GM21390 (cell line): ENCODE results near the gene PLEKHH2.
A peak's percentile ranks its signal among the peaks of the same experiment; 100 is the strongest.

ENCODE experiments used
- ATAC-seq: cut with Tn5 transposase; IDR thresholded peaks from one replicate; pipeline ENCODE4 v1.9.1; 2021; ENCODE audit not compliant: unreplicated experiment

Gene PLEKHH2

DNA sequence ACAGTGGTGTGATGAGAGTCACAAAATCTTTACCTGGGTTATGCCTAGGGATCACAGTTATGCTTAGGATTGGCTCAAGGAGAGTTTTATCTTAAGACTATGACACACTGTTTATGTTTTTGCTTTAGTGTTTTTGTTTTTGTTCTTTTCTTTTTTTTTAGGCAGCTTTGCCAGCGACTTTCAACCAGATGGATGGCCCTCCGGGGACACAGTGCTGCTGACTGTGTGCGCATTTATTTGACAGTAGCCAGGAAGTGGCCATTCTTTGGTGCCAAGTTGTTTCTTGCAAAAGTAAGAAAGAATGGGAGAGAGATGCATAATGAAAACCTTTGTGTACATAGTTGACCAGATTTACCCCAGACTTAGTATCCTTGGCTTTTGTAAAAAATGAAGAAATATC is 121.7 kb downstream of the PLEKHH2 start:
- no peak for ATAC-seq

DNA sequence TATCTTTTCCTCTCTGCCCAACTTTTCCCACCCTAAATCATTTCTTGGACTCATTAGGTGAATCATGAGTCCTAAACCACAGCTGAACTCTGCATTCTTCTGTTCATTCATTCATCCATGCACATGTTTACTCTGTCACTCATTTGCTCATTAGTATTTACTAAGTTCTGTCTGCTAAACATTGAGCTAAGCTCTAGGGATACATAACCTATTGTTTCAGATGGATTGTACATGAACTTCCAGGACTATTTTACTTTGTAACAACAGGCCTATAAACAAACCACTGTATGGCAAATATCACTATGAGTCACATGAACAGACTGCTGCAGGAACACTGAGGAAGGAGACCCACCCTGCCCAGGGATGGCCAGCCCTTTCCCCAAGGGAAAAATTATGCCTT is 122.1 kb downstream of the PLEKHH2 start:
- ATAC-seq: no peak

DNA sequence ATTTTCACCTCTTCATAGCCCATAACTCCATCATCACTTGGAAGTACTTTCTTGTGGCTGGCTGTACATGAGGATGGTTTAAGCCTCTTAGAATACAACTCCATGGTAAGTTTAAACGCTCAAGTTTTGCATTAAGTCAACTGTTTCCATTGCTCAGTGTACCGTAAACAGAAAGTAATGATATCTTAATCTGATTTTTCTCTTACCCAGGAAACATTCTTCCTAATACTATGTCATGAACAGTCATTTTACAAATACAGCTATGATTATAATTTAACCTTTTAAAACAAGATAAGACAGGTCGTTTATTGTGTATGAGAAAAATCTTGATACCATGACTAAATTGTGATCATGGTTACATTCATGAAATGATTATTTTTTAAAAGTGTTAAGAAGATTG is 125.2 kb downstream of the PLEKHH2 start:
- ATAC-seq: no peak

DNA sequence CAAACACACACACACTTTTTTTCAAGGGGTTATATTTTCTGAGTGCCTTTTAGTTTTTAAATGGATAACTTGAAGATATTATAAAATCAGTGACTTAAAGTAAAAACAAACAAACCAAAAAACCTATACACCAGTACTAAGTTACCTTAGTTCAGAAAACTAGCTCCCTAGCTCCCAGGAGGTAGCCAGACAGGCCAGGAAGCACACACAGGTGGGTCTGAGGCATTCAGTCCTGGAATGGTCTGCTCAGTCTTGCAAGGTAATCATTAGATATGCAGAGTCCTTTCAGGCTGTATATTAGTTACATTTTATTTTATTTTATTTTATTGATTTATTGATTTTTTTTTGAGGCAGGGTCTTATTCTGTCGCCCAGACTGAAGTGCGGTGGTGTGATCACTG is 126.0 kb downstream of the PLEKHH2 start:
- no peak for ATAC-seq

DNA sequence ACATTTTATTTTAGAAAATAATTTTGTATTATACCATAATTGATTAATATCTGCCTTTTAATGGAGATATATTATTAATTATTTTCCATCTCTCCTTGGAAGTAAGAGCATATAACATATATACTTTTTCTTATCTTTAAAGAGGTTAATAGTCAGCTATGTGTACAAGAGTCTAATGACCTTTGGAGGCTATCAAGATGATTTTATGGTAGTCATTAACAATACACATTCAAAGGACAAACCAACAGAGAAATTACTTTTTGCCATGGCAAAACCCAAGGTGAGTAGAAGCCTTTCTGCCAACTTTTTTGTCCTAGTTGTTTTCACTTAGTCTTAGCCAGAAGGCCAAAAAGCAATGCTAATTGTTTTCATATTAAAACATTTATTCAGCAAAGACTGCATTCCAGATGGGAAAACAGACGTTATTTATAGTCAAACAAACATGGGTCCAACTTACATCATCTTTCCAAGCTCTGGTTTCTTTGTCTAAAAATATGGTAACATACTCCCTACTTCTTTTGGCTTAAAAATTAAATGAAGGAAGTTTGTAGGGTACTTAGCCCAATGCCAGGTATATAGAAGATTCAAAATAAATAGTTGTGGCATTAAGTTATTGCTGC is 127.1 kb downstream of the PLEKHH2 start:
- no peak for ATAC-seq

DNA sequence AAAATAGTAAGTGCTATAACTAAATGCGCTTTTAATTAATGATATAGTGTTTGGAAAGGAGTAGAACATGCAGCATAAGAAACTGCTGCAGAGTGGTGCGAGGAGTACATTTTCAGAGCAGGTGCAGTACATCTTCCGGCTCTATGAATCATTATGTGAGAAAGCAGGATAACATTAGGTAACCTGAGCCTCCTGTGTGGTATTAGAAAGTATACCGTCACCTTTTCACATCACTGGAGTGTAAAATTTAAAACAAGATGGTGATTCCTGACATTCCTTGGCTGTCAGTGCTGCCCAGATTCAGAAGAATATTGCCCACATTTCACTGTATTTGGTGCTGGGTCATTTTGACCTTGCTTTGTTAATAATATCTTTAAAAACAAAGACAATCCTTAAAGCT is 128.9 kb downstream of the PLEKHH2 start:
- ATAC-seq: no peak

DNA sequence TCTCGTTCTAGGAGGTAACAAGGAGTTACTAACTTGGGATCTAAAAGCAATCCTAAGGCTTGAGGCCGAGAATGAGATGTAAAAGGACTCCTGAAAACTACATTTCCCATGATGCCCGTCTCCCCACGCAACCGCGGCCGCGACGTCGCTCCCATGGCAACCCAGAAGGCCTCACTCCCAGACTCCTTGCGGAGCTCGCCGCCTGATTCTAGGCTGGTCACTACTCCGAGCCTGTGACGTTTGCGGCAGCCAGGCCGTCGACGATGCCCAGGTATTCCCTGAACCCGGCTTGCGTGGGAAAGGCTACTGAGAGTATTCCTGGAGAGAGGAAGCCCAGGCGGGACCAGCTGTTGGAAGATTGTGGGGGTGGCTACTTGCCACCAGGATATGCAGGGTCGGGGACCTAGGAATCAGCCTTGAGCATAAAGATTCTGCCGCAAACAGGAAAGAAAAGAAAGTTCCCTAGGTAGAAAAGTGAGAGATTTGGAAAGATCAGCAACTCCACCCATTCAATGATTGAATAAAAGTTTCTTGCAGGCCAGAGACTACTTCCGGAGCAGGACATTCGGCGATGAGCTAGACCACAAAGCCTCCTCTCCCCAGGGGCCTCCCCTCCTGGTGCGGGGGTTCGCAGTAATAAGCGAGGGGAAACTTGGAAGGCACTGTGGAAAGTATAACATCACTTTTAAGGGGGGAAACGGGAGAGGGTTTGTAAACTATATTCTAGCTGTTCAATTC is 137.0 kb downstream of the PLEKHH2 start, which contains the start of gene DYNC2LI1:
Gene DYNC2LI1 (plus strand): TSS at position 164 of the 738 bp plus-strand sequence. CDS start 100 bp downstream, at position 264.
- ATAC-seq: peak; percentile 99

DNA sequence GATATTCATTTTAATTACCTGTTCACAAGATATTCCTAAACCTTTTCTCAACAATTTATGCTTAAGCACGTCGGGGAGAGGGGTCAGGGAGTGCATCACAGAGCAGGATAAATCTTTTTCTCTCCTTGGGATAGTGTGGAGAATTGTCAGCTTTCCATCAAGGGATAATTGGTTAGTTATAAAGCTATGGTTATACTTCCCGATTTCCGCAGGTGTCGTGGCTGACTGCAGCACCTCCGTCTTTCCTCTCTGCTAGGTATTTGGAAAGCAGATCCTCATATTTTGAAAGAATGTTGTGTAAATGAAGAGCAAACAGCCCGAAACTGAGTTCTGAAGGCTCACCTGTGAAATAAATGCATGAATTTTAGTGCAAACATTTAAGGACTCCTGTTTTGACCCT is 137.6 kb downstream of the PLEKHH2 start:
- no peak for ATAC-seq

DNA sequence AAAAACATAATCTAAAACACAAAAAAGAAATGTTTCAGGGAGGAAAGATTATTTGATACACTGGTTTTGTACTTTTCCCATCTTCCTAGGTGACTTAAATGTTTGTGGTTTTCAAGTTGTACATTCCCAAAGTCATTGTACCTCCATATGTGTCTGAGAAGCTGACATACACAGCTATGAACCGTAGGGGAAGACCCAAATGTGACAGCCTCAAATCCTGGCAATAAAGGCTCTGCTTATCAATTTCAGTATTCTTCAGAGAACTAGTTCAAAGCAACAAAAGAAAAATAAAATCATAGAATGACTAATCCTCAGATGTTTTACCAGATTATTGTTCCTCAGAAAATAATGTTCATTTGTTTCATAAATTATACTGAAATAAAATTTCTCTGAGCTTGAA is 139.3 kb downstream of the PLEKHH2 start:
- no peak for ATAC-seq

DNA sequence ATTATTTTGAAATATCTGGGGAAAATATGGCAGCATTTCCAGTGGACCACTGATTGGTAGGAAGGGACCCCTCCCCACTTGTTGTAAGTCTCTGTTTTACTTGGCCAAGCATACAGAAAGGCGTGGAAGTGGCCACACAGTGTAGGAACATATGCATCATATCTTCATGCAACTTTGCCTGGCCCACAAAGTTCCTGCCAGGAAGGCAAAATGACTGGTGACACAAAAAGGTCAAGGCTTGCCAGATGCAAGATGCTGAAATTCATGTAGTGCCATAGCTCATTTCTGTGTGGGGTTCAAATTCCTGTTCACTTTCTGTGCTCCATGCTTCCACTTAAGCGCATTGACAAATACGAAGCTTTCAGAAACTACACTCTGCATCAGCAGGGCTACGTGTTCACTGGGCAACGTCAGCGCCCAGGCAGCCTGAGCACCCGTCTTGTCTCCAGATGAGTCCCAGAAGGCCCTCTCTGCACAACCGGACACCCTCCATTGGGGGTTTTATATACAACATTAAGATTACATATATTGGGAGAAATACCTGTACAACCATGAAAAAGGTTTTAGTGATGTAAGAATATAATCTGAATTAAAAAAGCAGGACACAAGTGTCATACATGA is 140.4 kb downstream of the PLEKHH2 start:
- ATAC-seq: no peak

DNA sequence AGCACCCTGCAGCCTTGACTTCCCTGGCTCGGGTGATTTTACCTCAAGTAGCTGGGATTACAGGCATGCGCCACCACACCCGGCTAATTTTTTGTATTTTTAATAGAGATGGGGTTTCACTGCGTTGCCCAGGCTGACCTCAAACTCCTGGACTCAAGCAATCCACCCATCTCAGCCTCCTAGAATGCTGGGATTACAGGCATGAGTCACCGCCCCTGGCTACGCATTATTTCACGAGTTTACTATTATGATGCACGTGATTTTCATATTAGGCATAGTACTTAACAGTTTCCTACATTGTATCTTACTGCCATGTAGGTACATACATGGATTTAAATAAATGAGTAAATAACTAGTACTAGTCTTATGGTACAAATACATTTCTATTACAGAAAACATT is 141.2 kb downstream of the PLEKHH2 start:
- no peak for ATAC-seq

DNA sequence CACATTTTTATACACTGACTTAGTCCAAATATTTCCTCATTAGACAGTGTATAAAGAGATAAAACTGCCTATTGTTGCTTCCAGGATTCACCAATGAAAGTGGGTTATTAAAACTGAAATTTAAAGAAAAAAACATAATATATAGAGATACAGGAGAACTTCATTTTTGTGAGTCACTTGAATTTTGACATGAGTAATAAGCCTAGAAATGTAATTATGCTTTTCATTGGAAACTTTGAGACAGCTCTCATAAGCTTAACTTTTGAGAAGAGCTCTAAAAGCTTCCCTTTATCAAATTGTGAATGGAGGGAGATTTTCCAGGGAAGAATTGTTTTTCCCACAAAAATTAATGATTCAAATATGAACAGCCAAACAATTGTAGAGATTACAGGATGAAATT is 150.8 kb downstream of the PLEKHH2 start:
- no peak for ATAC-seq

DNA sequence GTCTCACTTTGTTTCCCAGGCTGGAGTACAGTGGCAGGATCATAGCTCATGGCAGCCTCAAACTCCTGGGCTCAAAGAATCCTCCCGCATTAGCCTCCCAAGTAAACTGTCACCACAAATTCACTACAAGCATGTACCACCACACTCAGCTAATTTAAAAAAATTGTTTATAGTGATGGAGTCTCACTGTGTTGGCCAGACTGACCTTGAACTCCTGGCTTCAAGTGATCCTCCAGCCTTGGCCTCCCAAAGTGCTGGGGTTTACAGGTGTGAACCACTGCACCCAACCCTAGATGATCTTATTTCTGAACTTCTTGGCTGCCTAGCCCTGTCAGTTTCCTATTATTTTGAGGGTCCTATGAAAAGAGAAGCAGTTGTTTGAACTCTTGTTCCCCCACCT is 151.6 kb downstream of the PLEKHH2 start:
- ATAC-seq: no peak

DNA sequence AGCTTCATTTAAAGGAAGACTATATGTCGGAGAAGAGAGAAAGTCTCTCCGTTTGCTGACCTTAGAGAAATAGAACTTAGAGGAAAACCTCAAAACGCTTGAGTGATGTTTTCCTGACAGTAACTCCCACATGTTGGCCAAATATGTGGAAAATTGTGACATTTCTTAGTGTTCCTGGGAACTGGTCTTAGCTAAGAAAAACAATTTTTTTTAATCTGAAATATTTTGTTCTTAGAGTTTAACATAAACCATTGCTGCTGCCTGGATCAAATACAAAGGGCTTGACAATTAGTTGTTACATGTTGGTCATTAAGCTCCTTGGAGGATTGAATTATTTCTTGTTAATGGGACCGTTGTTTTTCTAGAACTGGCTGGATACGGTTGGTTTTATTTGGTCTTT is 153.1 kb downstream of the PLEKHH2 start:
- ATAC-seq: no peak

DNA sequence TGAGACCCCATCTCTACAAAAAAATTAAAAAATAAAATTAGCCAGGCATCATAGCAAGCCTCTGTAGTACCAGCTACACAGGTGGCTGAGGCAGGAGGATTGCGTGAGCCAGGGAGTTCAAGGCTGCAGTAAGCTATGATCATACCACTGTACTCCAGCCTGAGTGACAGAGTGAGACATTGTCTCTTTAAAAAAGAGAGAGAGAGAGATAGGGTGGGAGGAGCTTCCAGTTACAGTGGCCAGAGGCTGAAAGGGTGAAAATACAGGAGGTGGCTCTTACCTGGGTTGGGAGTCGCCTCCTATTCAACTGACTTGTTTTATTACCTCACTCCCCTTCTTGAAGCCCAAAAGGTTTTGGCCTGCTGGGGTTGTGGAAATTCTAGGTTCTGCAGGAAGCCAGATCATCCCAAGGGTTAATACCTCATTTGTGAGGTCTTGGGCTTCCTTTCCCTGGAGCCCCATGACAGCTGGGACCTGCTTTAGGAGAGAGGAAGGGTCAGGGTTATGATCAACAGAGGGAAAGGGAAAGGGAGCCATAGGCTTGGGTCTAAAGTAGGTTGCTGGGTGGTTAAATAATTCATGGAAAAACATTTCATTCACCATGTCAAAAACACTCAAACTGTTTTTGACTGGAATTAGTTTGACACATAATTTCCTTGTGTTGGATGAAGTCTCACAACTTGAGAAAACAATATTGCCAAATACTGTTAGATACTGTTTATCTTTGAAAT is 154.1 kb downstream of the PLEKHH2 start:
- no peak for ATAC-seq

DNA sequence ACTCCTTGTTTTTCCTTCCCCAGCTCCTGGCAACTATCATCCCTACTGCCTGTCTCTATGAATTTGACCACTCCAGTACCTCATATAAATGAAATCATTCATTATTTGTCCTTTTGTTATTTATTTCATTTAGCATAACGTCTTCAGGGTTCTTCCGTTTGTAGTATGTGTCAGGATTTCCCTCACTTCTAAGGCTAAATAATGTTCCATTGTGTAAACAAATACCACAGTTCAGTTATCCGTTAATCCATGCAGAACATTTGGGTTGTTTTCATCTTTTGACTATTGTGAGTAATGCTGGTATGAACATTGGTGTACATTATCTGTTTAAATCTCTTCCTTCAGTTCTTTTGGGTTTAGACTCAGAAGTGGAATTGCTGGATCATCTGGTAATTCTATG is 155.6 kb downstream of the PLEKHH2 start:
- ATAC-seq: no peak

DNA sequence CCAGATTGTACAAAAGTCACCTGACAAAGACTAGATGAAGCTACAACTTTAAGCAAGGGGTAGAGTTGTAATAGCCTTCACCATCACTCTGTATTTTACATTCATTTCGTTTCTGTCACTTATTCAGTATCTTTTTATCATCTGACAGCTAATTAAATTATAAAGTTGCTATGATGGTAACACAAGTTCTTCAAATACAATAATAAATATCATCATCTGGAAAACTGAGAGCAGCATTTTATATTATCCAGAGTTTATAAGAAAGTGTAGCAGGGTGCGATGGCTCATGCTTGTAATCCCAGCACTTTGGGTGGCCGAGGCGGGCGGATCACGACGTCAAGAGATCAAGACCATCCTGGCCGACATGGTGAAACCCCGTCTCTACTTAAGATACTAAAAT is 157.9 kb downstream of the PLEKHH2 start:
- ATAC-seq: no peak

DNA sequence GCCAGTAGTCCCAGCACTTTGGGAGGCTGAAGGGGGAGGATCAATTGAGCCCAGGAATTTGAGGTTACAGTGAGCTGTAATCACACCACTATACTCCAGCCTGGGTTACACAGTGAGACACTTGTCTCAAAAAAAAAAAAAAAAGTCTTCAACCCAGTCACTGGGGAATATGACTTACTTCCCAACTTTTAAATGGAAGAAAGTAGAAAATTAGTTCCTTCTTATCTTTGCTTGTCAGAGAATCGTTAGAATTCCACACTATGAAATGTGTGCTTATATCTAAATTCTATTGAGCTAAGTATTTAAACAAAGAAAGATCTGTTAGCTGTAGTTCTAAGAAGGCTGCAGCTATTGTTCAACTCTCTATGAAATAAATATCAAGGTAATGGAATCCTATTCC is 159.1 kb downstream of the PLEKHH2 start:
- ATAC-seq: no peak

DNA sequence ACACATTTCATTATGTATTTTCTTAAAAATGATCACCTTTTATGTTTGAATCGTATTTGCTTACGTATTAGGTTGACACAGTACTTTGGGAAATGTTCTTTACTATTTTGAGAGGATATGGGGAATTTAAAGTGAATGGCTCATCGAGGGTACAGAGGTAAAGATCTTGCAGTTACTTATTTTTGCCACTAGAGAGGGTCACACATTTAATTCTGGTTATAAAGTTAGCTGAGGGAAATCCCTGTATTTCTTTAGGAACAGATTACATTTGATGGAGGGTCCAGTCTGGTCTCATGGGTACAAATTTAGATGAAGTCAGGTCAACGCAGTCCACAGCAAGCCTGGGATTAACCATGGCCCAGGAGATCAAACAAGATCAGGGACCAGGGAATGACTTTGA is 161.2 kb downstream of the PLEKHH2 start:
- ATAC-seq: no peak

DNA sequence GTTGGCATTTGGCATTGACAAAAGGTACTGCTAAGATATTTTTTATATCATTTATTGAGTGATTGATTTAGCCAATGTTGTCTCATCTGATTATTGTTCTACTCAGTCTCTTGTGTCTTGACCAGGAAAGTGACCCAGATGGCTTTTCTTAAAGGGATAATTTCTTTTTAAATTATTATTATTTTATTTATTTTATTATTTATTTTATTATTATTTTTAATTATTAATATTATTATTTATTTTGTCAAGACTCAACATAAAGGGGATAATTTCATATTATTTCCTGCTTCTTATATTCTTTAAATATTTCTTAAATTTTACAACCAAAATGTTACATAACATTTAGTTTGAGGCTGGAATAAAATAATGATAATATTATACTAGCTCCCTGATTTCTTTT is 163.8 kb downstream of the PLEKHH2 start:
- ATAC-seq: no peak

DNA sequence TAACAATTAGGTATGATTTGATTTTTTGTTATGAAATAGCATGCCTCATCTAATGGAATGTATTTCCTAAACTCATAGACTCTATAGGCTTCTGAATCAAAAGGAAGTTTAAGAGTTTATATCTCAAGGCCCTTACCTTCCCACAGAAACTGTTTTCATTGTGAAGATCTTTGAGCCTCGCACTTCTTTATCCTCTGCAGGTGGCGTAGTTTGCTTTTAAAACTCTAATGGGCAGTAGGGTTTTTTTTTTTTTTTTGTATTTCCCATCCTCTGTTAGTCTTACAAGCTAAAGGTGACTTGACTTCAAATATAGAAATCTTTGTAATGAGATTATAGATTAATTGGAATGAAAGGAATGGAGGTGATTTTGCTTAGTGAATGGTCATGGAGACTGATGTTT is 165.1 kb downstream of the PLEKHH2 start:
- no peak for ATAC-seq

DNA sequence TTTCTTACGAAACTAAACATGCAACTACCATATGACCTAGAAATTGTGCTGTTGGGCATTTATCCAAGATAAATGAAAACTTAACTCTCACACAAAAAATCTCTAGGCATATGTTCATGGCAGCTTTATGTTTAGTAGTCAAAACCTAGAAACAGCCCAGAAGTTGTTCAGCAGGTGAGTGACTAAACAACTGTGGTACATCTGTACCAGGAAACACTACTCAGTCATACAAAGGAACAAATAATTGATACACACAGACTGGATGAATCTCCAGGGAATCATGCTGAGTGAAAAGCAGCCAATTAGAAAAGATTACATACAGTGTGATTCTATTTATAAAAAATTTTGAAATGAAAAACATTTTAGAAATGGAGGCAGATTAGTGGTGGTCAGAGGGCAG is 166.1 kb downstream of the PLEKHH2 start:
- ATAC-seq: no peak
